GM20000 (cell line): Measurements from ENCODE around the gene FLT4.

Experiments
- DNase-seq: peaks from one replicate; pipeline ENCODE4 v3.0.0; 2012; ENCODE audit warnings: low spot score
- CTCF ChIP-seq: IDR thresholded peaks from 2 replicates; pipeline ENCODE4 v1.5.1; 2012; ENCODE audit warnings: mild to moderate bottlenecking, control low read depth; ENCODE audit errors: extremely low read depth, missing control alignments

FLT4 gene

GRCh38 chr5:180580681-180581080 lies 68.7 kb downstream of the FLT4 start:
- TF ChIP-seq CTCF = no peak
- DNase-seq = no peak

- DNase-seq = no peak
Observed at GRCh38 chr5:180575571-180575970, 73.8 kb downstream of the FLT4 start.

GRCh38 chr5:180568914-180569313 lies 80.5 kb downstream of the FLT4 start:
- no peak for DNase-seq
- TF ChIP-seq CTCF = no peak

More at GRCh38 chr5:180575571-180575970, 73.8 kb downstream of the FLT4 start:
- no peak for TF ChIP-seq CTCF

GRCh38 chr5:180563994-180564393 lies 85.4 kb downstream of the FLT4 start:
- no peak for DNase-seq
- TF ChIP-seq CTCF = no peak

- TF ChIP-seq CTCF = no peak
- no peak for DNase-seq
Observed at GRCh38 chr5:180558232-180558631, 91.2 kb downstream of the FLT4 start.

GRCh38 chr5:180557217-180557809 lies 92.1 kb downstream of the FLT4 start:
- no peak for TF ChIP-seq CTCF

GRCh38 chr5:180555168-180555921 lies 94.1 kb downstream of the FLT4 start:
- DNase-seq = no peak
- no peak for TF ChIP-seq CTCF

More at GRCh38 chr5:180557217-180557809, 92.1 kb downstream of the FLT4 start:
- DNase-seq = no peak
